ENCODE measurements around the gene SLC25A28.
"Not testable (repeated sequence)": the region's sequence is repeated elsewhere in the genome, so short reads cannot be mapped to it uniquely, and the experiment has no call there.

SLC25A28 gene

DNA sequence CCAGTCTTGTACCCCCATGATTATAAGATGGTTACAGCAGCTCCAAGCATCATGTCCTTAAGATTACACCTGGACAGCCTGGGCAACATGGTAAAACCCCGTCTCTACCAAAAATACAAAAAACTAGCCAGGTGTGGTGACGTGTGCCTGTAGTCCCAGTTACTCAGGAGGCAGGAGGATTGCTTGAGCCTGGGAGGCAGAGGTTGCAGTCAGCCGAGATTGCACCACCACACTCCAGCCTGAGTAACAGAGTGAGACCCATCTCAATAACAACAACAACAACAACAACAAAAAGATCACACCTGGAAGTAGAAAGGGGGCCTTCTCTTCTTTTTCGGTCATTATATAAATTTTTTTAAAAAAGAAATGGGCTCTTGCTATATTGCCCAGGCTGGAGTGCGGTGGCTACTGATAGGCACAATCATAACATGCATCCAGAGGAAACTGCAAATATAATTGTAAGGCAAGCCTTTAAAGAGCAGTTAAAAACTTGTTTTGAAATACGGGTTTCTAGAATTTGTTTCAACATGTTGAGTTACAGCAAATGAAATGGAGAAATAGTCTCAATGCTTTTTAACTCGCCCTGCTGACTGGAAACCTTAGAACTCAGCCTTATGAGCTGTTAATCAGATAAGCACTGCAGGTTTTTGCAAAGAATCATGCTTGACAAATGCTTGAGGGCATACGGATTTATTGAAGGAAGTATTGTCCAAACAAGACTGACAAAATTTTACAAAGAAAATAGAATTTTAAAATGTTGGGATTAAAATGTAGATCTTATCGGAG is 34.3 kb upstream of the SLC25A28 start:
- H3K4me1 ChIP-seq (ENCODE audit: control insufficient read depth in 1 of 2, insufficient read depth in 2 of 2, low read length in 2 of 2): no peaks in the 10 kb centered on the region
- no peak overlapping the region for H3K4me3 ChIP-seq (ENCODE audit: low read depth in 1 of 2, low read length in 2 of 2)
- no peaks in the 10 kb centered on the region for H3K36me3 ChIP-seq (ENCODE audit: control insufficient read depth in 1 of 2, insufficient read depth in 2 of 2, low read length in 2 of 2)
- no peaks in the 10 kb centered on the region for H3K9me3 ChIP-seq (ENCODE audit: control insufficient read depth in 1 of 2, low read length in 2 of 2)
- no peak overlapping the region for H3K27ac ChIP-seq (ENCODE audit: low read length)
- no peaks in the 10 kb centered on the region for H3K27me3 ChIP-seq (ENCODE audit: low read depth, low read length)

DNA sequence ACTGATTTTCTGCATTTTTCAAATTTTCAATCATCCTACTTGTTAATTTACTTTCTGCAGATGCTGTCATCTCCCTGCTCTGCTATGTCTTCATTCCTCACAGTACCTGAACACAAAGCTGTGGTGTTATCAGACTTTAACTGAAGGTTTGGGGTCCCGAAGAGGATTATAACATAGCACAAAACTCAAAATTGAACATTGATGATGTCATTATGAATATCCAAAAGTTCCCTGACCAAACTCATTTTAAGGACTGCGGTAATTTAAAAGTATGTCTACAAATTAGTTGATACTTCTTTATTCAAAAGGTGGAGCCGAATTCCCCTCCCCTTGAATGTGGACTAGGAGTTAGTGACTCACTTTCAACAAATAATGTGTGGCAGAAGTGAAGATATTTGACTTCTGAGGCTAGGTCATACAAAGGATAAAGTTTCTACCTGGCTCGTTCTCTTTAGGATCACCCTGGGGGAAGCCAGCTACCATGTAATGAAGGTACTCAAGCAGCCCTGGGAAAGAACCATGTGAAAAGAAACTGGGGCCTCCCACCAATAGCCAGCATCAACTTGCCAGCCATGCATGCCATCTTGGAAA is 32.7 kb upstream of the SLC25A28 start:
- Histone ChIP-seq H3K36me3 (ENCODE audit: control insufficient read depth in 1 of 2, insufficient read depth in 2 of 2, low read length in 2 of 2) (no peaks in the 10 kb centered on the region), H3K4me3 (ENCODE audit: low read depth in 1 of 2, low read length in 2 of 2) (no peak overlapping the region), H3K9me3 (ENCODE audit: control insufficient read depth in 1 of 2, low read length in 2 of 2) (no peaks in the 10 kb centered on the region), H3K27me3 (ENCODE audit: low read depth, low read length) (no peaks in the 10 kb centered on the region), H3K27ac (ENCODE audit: low read length) (no peak overlapping the region), H3K4me1 (ENCODE audit: control insufficient read depth in 1 of 2, insufficient read depth in 2 of 2, low read length in 2 of 2) (no peaks in the 10 kb centered on the region)

DNA sequence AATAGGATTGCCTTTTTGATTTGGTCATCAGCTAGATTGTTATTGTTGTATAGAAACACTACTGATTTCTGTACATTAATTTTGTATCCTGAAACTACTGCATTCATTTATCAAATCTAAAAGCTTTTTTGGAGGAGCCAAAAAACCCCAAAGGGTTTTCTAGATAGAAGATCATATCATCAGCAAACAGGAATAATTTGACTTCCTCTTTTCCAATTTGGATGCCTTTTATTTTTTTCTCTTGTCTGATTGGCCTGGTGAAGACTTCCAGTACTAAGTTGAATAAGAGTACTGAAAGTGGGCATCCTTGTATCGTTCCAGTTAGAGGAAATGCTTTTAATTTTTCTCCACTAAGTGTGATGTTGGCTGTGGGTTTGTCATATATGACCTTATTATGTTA is 28.5 kb upstream of the SLC25A28 start:
- no peaks in the 10 kb centered on the region for H3K36me3 ChIP-seq (ENCODE audit: control insufficient read depth in 1 of 2, insufficient read depth in 2 of 2, low read length in 2 of 2)
- no peak overlapping the region for H3K4me3 ChIP-seq (ENCODE audit: low read depth in 1 of 2, low read length in 2 of 2)
- no peaks in the 10 kb centered on the region for H3K9me3 ChIP-seq (ENCODE audit: control insufficient read depth in 1 of 2, low read length in 2 of 2)
- H3K27me3 ChIP-seq (ENCODE audit: low read depth, low read length): no peaks in the 10 kb centered on the region
- no peaks in the 10 kb centered on the region for H3K4me1 ChIP-seq (ENCODE audit: control insufficient read depth in 1 of 2, insufficient read depth in 2 of 2, low read length in 2 of 2)
- no peak overlapping the region for H3K27ac ChIP-seq (ENCODE audit: low read length)

- H3K27ac ChIP-seq (ENCODE audit: low read length): no peak overlapping the region
- no peaks in the 10 kb centered on the region for H3K27me3 ChIP-seq (ENCODE audit: low read depth, low read length)
- H3K4me3 ChIP-seq (ENCODE audit: low read depth in 1 of 2, low read length in 2 of 2): no peak overlapping the region
- H3K36me3 ChIP-seq (ENCODE audit: control insufficient read depth in 1 of 2, insufficient read depth in 2 of 2, low read length in 2 of 2): no peaks in the 10 kb centered on the region
- no peaks in the 10 kb centered on the region for H3K9me3 ChIP-seq (ENCODE audit: control insufficient read depth in 1 of 2, low read length in 2 of 2)
- no peaks in the 10 kb centered on the region for H3K4me1 ChIP-seq (ENCODE audit: control insufficient read depth in 1 of 2, insufficient read depth in 2 of 2, low read length in 2 of 2)
Measured at GRCh38 chr10:99647601-99648151, 27.4 kb upstream of the SLC25A28 start.

DNA sequence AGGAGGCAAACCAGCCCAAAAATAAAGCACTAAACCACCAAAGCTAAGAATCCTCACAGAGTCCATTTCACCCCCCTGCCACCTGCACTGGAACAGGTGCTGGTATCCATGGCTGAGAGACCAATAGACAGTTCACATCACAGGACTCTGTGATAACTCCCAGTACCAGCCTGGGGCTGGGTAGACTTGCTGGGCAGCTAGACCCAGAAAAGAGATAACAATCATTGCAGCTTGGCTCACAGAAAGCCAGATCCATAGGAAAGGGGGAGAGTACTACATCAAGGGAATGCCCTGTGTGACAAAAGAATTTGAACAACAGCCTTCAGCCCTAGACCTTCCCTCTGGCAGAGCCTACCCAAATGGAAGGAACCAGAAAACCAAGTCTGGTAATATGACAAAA is 13.6 kb upstream of the SLC25A28 start:
- H3K27ac ChIP-seq (ENCODE audit: low read length): no peak overlapping the region
- H3K9me3 ChIP-seq (ENCODE audit: control insufficient read depth in 1 of 2, low read length in 2 of 2): no peaks in the 10 kb centered on the region

GRCh38 chr10:99631496-99631895 is 11.3 kb upstream of the SLC25A28 start:
- H3K36me3 ChIP-seq (ENCODE audit: control insufficient read depth in 1 of 2, insufficient read depth in 2 of 2, low read length in 2 of 2): no peaks in the 10 kb centered on the region
- no peak overlapping the region for H3K4me3 ChIP-seq (ENCODE audit: low read depth in 1 of 2, low read length in 2 of 2)
- H3K27me3 ChIP-seq (ENCODE audit: low read depth, low read length): no peaks in the 10 kb centered on the region
- H3K4me1 ChIP-seq (ENCODE audit: control insufficient read depth in 1 of 2, insufficient read depth in 2 of 2, low read length in 2 of 2): no peaks in the 10 kb centered on the region
- H3K9me3 ChIP-seq (ENCODE audit: control insufficient read depth in 1 of 2, low read length in 2 of 2): no peaks in the 10 kb centered on the region
- no peak overlapping the region for H3K27ac ChIP-seq (ENCODE audit: low read length)

More for the DNA sequence above, 13.6 kb upstream of the SLC25A28 start:
- H3K4me3 ChIP-seq (ENCODE audit: low read depth in 1 of 2, low read length in 2 of 2): no peak overlapping the region
- no peaks in the 10 kb centered on the region for H3K36me3 ChIP-seq (ENCODE audit: control insufficient read depth in 1 of 2, insufficient read depth in 2 of 2, low read length in 2 of 2)
- no peaks in the 10 kb centered on the region for H3K4me1 ChIP-seq (ENCODE audit: control insufficient read depth in 1 of 2, insufficient read depth in 2 of 2, low read length in 2 of 2)
- H3K27me3 ChIP-seq (ENCODE audit: low read depth, low read length): no peaks in the 10 kb centered on the region

GRCh38 chr10:99630991-99631390 is 10.8 kb upstream of the SLC25A28 start:
- no peaks in the 10 kb centered on the region for H3K36me3 ChIP-seq (ENCODE audit: control insufficient read depth in 1 of 2, insufficient read depth in 2 of 2, low read length in 2 of 2)
- H3K27ac ChIP-seq (ENCODE audit: low read length): no peak overlapping the region
- H3K9me3 ChIP-seq (ENCODE audit: control insufficient read depth in 1 of 2, low read length in 2 of 2): no peaks in the 10 kb centered on the region
- H3K27me3 ChIP-seq (ENCODE audit: low read depth, low read length): no peaks in the 10 kb centered on the region
- no peak overlapping the region for H3K4me3 ChIP-seq (ENCODE audit: low read depth in 1 of 2, low read length in 2 of 2)
- no peaks in the 10 kb centered on the region for H3K4me1 ChIP-seq (ENCODE audit: control insufficient read depth in 1 of 2, insufficient read depth in 2 of 2, low read length in 2 of 2)

- no peaks in the 10 kb centered on the region for H3K9me3 ChIP-seq (ENCODE audit: control insufficient read depth in 1 of 2, low read length in 2 of 2)
- H3K4me3 ChIP-seq (ENCODE audit: low read depth in 1 of 2, low read length in 2 of 2): no peak overlapping the region
- no peaks in the 10 kb centered on the region for H3K4me1 ChIP-seq (ENCODE audit: control insufficient read depth in 1 of 2, insufficient read depth in 2 of 2, low read length in 2 of 2)
- no peaks in the 10 kb centered on the region for H3K27me3 ChIP-seq (ENCODE audit: low read depth, low read length)
- no peaks in the 10 kb centered on the region for H3K36me3 ChIP-seq (ENCODE audit: control insufficient read depth in 1 of 2, insufficient read depth in 2 of 2, low read length in 2 of 2)
- H3K27ac ChIP-seq (ENCODE audit: low read length): no peak overlapping the region
Measured at GRCh38 chr10:99630433-99630832, 10.2 kb upstream of the SLC25A28 start.

GRCh38 chr10:99629625-99629978 is 9.4 kb upstream of the SLC25A28 start:
- H3K27ac ChIP-seq (ENCODE audit: low read length): no peak overlapping the region
- H3K36me3 ChIP-seq (ENCODE audit: control insufficient read depth in 1 of 2, insufficient read depth in 2 of 2, low read length in 2 of 2): no peaks in the 10 kb centered on the region
- no peaks in the 10 kb centered on the region for H3K4me1 ChIP-seq (ENCODE audit: control insufficient read depth in 1 of 2, insufficient read depth in 2 of 2, low read length in 2 of 2)
- no peaks in the 10 kb centered on the region for H3K27me3 ChIP-seq (ENCODE audit: low read depth, low read length)
- H3K9me3 ChIP-seq (ENCODE audit: control insufficient read depth in 1 of 2, low read length in 2 of 2): no peaks in the 10 kb centered on the region
- H3K4me3 ChIP-seq (ENCODE audit: low read depth in 1 of 2, low read length in 2 of 2): no peak overlapping the region

- Histone ChIP-seq H3K36me3 (ENCODE audit: control insufficient read depth in 1 of 2, insufficient read depth in 2 of 2, low read length in 2 of 2) (no peaks in the 10 kb centered on the region), H3K4me3 (ENCODE audit: low read depth in 1 of 2, low read length in 2 of 2) (no peak overlapping the region), H3K4me1 (ENCODE audit: control insufficient read depth in 1 of 2, insufficient read depth in 2 of 2, low read length in 2 of 2) (no peaks in the 10 kb centered on the region), H3K9me3 (ENCODE audit: control insufficient read depth in 1 of 2, low read length in 2 of 2) (no peaks in the 10 kb centered on the region), H3K27ac (ENCODE audit: low read length) (no peak overlapping the region), H3K27me3 (ENCODE audit: low read depth, low read length) (no peaks in the 10 kb centered on the region)
Measured at GRCh38 chr10:99628923-99629624, 8.8 kb upstream of the SLC25A28 start.

DNA sequence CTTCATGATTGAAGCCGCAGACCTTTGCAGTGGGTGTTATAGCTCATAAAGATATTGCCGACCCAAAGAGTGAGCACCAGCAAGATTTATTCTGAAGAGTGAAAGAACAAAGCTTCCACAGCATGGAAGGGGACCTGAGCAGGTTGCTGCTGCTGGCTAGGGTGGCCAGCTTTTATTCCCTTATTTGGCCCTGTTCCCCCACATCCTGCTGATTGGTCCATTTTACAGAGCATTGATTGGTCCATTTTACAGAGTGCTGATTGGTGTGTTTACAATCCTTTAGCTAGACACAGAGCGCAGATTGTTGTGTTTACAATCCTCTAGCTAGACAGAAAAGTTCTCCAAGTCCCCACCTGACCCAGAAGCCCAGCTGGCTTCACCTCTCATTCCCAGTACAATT is 4.9 kb upstream of the SLC25A28 start:
- H3K36me3 ChIP-seq (ENCODE audit: control insufficient read depth in 1 of 2, insufficient read depth in 2 of 2, low read length in 2 of 2): peaks cover 0 to 10% of the 10 kb centered on the region in 2 donors
- not testable (repeated sequence) for H3K9me3 ChIP-seq (ENCODE audit: control insufficient read depth in 1 of 2, low read length in 2 of 2); H3K4me1 ChIP-seq (ENCODE audit: control insufficient read depth in 1 of 2, insufficient read depth in 2 of 2, low read length in 2 of 2); H3K27me3 ChIP-seq (ENCODE audit: low read depth, low read length); H3K27ac ChIP-seq (ENCODE audit: low read length); H3K4me3 ChIP-seq (ENCODE audit: low read depth in 1 of 2, low read length in 2 of 2)
